Measurements from ENCODE around the gene UCN.
"Not testable (repeated sequence)": the region's sequence is repeated elsewhere in the genome, so short reads cannot be mapped to it uniquely, and the experiment has no call there.

The UCN gene

GRCh38 chr2:27308359-27308881 lies at the start of gene UCN:
Gene UCN, minus strand, starts transcription at chr2:27308445. Its CDS starts 550 bp downstream, at chr2:27307895.
- TF ChIP-seq MAX (IDR thresholded peaks at IDR 0.05; ENCODE audit: low read depth, low read length) (no peak), MYC (IDR thresholded peaks at IDR 0.05; ENCODE audit: low read depth, low read length) (no peak), POLR2A (IDR thresholded peaks at IDR 0.05; ENCODE audit: extremely low read depth, insufficient read length) (no peak), CTCF (IDR thresholded peaks at IDR 0.05; ENCODE audit: low read depth, low read length) (no peak)
- H3K4me3 ChIP-seq (ENCODE audit: low read depth, low read length): no peak within 1 kb of the TSS
- no peak for DNase-seq (ENCODE audit: low read depth)

DNA sequence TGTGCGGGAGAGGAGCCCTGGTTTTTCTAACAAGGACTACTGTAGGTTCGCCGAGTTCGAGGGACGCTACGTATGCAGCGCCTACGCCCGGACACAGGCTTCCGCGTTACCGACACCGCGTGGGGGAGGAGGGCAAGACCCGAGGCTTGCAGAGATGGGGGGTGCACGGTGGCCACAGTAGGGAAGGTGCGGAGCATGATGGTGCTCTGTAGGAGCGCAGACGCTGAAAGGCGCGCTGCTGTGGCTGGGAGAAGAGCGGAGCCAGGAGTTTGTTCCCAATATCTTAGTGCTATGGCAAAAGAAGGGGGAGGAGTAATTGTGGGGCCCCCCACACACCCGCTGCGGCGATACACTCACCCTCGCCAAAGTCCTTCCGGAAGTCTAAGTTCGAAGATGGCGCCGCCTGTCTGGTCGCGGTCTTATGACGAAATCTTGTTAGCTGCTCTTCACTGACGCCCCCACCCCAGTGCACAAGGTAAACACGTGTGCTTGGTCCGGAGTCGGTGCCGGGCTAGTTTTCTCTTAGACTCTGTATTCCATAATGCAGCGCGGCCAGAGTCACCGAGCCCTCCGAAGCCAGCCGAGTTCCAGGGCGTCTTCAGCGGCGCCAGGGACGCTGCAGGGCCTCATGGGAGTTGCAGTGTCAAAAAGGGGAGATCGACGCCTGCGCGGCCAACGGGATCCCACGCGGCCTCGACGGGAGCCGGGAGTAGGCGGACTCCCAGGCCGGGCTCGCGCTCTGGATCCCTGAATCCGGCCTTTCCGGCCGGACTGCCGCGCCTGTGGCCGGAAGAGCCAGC lies 48.3 kb upstream of the UCN start, which contains the start of gene GTF3C2:
Gene GTF3C2 (minus strand): TSS at position 383 of the 800 bp plus-strand sequence. CDS start 13,210 bp downstream, outside the sequence.
- peak; percentile 97 for TF ChIP-seq MYC (IDR thresholded peaks at IDR 0.05; ENCODE audit: low read depth, low read length)
- TF ChIP-seq MAX (IDR thresholded peaks at IDR 0.05; ENCODE audit: low read depth, low read length): peak; percentile 98
- TF ChIP-seq CTCF (IDR thresholded peaks at IDR 0.05; ENCODE audit: low read depth, low read length): no peak
- peak; percentile 58 for TF ChIP-seq POLR2A (IDR thresholded peaks at IDR 0.05; ENCODE audit: extremely low read depth, insufficient read length)
- H3K4me3 ChIP-seq (ENCODE audit: low read depth, low read length): peak within 1 kb of the TSS; percentile 81

DNA sequence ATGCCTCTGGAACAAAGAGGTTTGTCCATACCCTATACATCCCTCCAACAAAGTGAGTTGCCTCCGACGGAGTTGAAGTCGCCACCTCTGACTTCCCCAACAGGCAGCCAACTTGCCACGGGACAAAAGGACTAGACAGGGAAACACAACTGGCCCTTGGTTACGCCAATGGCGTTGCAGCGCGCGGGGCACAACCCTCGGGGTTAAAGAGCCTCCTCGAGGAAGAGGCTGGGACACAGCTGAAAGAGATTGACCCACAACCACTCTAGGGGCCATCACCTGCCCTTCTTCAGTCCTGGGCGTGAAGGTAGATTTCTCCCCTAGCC lies 47.8 kb upstream of the UCN start:
- TF ChIP-seq MYC (IDR thresholded peaks at IDR 0.05; ENCODE audit: low read depth, low read length) (no peak), POLR2A (IDR thresholded peaks at IDR 0.05; ENCODE audit: extremely low read depth, insufficient read length) (no peak), CTCF (IDR thresholded peaks at IDR 0.05; ENCODE audit: low read depth, low read length) (no peak), MAX (IDR thresholded peaks at IDR 0.05; ENCODE audit: low read depth, low read length) (no peak)
- peak overlapping the region; percentile 81 for H3K4me3 ChIP-seq (ENCODE audit: low read depth, low read length)
- peak; percentile 89 for DNase-seq (ENCODE audit: low read depth)

More for the DNA sequence above, 48.3 kb upstream of the UCN start, which contains the start of gene GTF3C2:
- DNase-seq (ENCODE audit: low read depth): peak; percentile 100

DNA sequence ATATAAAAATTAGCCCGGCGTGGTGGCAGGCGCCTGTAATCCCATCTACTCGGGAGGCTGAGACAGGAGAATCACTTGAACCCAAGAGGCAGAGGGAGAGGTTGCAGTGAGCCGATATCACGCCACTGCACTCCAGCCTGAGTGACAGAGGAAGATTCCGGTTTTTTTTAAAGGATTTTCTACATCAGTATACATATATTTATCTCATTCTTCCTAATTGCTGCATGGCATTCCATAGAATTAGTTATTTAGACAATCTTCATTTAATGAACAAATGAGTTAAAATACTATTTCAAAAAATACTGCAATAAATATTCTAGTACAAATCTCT lies 46.3 kb upstream of the UCN start:
- no peak for DNase-seq (ENCODE audit: low read depth)
- peak overlapping the region; percentile 81 for H3K4me3 ChIP-seq (ENCODE audit: low read depth, low read length)
- TF ChIP-seq POLR2A (IDR thresholded peaks at IDR 0.05; ENCODE audit: extremely low read depth, insufficient read length) (no peak), MYC (IDR thresholded peaks at IDR 0.05; ENCODE audit: low read depth, low read length) (no peak), CTCF (IDR thresholded peaks at IDR 0.05; ENCODE audit: low read depth, low read length) (no peak), MAX (IDR thresholded peaks at IDR 0.05; ENCODE audit: low read depth, low read length) (no peak)

DNA sequence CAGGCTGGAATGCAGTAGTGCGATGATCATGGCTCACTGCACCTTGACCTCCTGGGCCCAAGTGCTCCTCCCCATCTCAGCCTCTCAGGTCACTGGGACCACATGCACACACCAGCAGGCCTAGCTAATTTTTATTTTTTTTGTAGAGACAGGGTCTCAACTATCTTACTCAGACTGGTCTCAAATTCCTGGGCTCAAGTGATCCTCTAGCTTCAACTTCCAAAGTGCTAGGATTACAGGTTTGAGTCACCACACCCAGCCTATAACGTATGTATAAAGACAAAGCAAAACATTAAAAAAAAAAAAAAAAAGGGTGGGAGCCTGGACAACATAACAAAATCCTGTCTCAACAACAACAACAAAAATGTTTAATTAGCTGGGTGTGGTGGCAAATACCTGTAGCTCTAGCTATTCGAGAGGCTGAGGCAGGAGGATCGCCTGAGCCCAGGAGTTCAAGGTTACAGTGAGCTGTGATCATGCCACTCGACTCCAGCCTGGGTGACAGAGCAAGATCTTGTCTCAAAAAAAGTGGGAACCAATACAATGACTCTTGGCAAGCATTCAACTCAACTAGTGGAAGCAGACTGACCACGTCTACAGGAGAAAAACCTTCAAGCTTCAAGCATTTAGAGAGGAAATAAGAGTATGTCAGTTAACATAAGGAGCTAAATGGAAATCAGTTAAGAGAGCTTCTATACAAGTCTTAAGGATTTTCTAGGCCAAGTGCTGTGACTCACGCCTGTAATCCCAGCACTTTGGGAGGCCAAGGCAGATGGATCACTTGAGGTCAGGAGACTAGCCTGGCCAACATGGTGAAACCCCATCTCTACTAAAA lies 45.7 kb upstream of the UCN start:
- TF ChIP-seq POLR2A (IDR thresholded peaks at IDR 0.05; ENCODE audit: extremely low read depth, insufficient read length) (no peak), CTCF (IDR thresholded peaks at IDR 0.05; ENCODE audit: low read depth, low read length) (no peak), MYC (IDR thresholded peaks at IDR 0.05; ENCODE audit: low read depth, low read length) (no peak)
- H3K4me3 ChIP-seq (ENCODE audit: low read depth, low read length): no peak overlapping the region
- DNase-seq (ENCODE audit: low read depth): no peak

- not testable (repeated sequence) for H3K4me3 ChIP-seq (ENCODE audit: low read depth, low read length); DNase-seq (ENCODE audit: low read depth)
These were observed 45.1 kb upstream of the UCN start for GRCh38 chr2:27353386-27353761.

All from NB4 (cell line).